GM23338 (cell line): ENCODE measurements around the gene CARD9. TPM values are rescaled to one million over a fixed set of nuclear protein-coding genes. Genes with fewer than 3 reads are reported as not detected.

Experiments used
- ATAC-seq: fragments of 200-7000 bp; cut with Tn5 transposase; 3 replicates; pipeline ENCODE4 v1.9.1; 2020
- DNase-seq: peaks from one replicate; pipeline ENCODE4 v3.0.0-alpha.2; 2015; ENCODE audit warnings: low spot score
- H2AFZ ChIP-seq: fragments of 200-600 bp; sonication (generic); 2 replicates; pipeline ENCODE4 v1.8.0; 2016; ENCODE audit warnings: antibody characterized with exemption, mild to moderate bottlenecking, moderate library complexity
- H3F3A ChIP-seq: fragments of 200-600 bp; sonication (generic); replicated peaks from 2 replicates; pipeline ENCODE4 v1.8.0; 2017; ENCODE audit warnings: antibody characterized with exemption, mixed run types, low read depth
- H3K27ac ChIP-seq: fragments of 200-600 bp; sonication (generic); 2 replicates; pipeline ENCODE4 v1.6.1; 2016; ENCODE audit warnings: low read depth
- H3K27me3 ChIP-seq: fragments of 200-600 bp; sonication (generic); 2 replicates; pipeline ENCODE4 v1.8.0; 2016; ENCODE audit warnings: mild to moderate bottlenecking, mixed run types, moderate library complexity; ENCODE audit not compliant: insufficient read depth
- H3K36me3 ChIP-seq: fragments of 200-600 bp; sonication (generic); 2 replicates; pipeline ENCODE4 v1.8.0; 2016; ENCODE audit warnings: mild to moderate bottlenecking; ENCODE audit not compliant: insufficient read depth
- H3K4me1 ChIP-seq: fragments of 200-600 bp; sonication (generic); 2 replicates; pipeline ENCODE4 v1.8.0; 2016; ENCODE audit warnings: mild to moderate bottlenecking, moderate library complexity; ENCODE audit not compliant: insufficient read depth
- H3K4me2 ChIP-seq: fragments of 200-600 bp; sonication (generic); 2 replicates; pipeline ENCODE4 v1.7.1; 2017; ENCODE audit warnings: mixed run types
- H3K4me3 ChIP-seq: fragments of 200-600 bp; sonication (generic); 2 replicates; pipeline ENCODE4 v1.6.1; 2016; ENCODE audit warnings: mixed run types
- H3K79me2 ChIP-seq: fragments of 200-600 bp; sonication (generic); replicated peaks from 2 replicates; pipeline ENCODE4 v1.8.0; 2017; ENCODE audit warnings: mild to moderate bottlenecking; ENCODE audit not compliant: insufficient read depth
- H3K9me2 ChIP-seq: fragments of 200-600 bp; sonication (generic); 2 replicates; pipeline ENCODE4 v1.8.0; 2017; ENCODE audit not compliant: insufficient read depth
- H4K20me1 ChIP-seq: fragments of 200-600 bp; sonication (generic); replicated peaks from 2 replicates; pipeline ENCODE4 v1.8.0; 2017; ENCODE audit warnings: mild to moderate bottlenecking; ENCODE audit not compliant: insufficient read depth
- H3K27ac Mint-ChIP-seq: 2 replicates; pipeline ENCODE4 v1.8.0; 2020; ENCODE audit warnings: inconsistent platforms, mild to moderate bottlenecking, moderate library complexity, mixed read lengths
- H3K27me3 Mint-ChIP-seq: 3 replicates; pipeline ENCODE4 v1.8.0; 2022; ENCODE audit warnings: low read depth, mild to moderate bottlenecking, moderate library complexity, mixed read lengths, inconsistent platforms; ENCODE audit not compliant: insufficient read depth, poor library complexity
- H3K36me3 Mint-ChIP-seq: 3 replicates; pipeline ENCODE4 v1.8.0; 2021; ENCODE audit warnings: low read depth, mild to moderate bottlenecking, inconsistent platforms, moderate library complexity, mixed read lengths
- H3K4me1 Mint-ChIP-seq: 3 replicates; pipeline ENCODE4 v1.8.0; 2020; ENCODE audit warnings: mild to moderate bottlenecking, inconsistent platforms, mixed read lengths
- H3K4me3 Mint-ChIP-seq: 3 replicates; pipeline ENCODE4 v1.8.0; 2021; ENCODE audit warnings: moderate library complexity, mild to moderate bottlenecking, inconsistent platforms, mixed read lengths
- H3K9me3 Mint-ChIP-seq: 3 replicates; pipeline ENCODE4 v1.8.0; 2020; ENCODE audit warnings: moderate library complexity, mild to moderate bottlenecking, inconsistent platforms, mixed read lengths
- CREB1 ChIP-seq: fragments of 250-450 bp; sonication (Bioruptor Pico); IDR thresholded peaks from 2 replicates; pipeline ENCODE4 v1.5.0; 2020; ENCODE audit warnings: low read depth, mild to moderate bottlenecking, moderate library complexity
- CTCF ChIP-seq, 2 experiments: fragments of 200-600 bp in 1 of 2; sonication (generic) in 1 of 2; conservative IDR thresholded peaks; 2 replicates each; pipeline versions ENCODE4 v1.5.1 to v1.6.1; 2016 to 2017; ENCODE audit warnings: antibody characterized with exemption in 2 of 2, low read depth in 2 of 2, mild to moderate bottlenecking in 2 of 2, moderate library complexity in 1 of 2
- ETS1 ChIP-seq: IDR thresholded peaks from 2 replicates; pipeline ENCODE4 v1.6.1; 2016; ENCODE audit warnings: antibody characterized with exemption
- EZH2 ChIP-seq: fragments of 200-600 bp; sonication (generic); IDR thresholded peaks from one replicate; pipeline ENCODE4 v1.8.0; 2017; ENCODE audit warnings: antibody characterized with exemption, mild to moderate bottlenecking, low read depth; ENCODE audit not compliant: unreplicated experiment
- EZH2phosphoT487 ChIP-seq: fragments of 200-600 bp; sonication (generic); IDR thresholded peaks from one replicate; pipeline ENCODE4 v1.8.1; 2018; ENCODE audit warnings: antibody characterized with exemption; ENCODE audit not compliant: unreplicated experiment
- JUNB ChIP-seq: IDR thresholded peaks from one replicate; pipeline ENCODE4 v1.6.1; 2016; ENCODE audit warnings: antibody characterized with exemption; ENCODE audit not compliant: unreplicated experiment
- NANOG ChIP-seq: IDR thresholded peaks from 2 replicates; pipeline ENCODE4 v1.6.1; 2016; ENCODE audit warnings: antibody characterized with exemption, borderline replicate concordance
- POLR2AphosphoS5 ChIP-seq: IDR thresholded peaks from 2 replicates; pipeline ENCODE4 v1.6.1; 2016; ENCODE audit warnings: antibody characterized with exemption, low read depth
- REST ChIP-seq: IDR thresholded peaks from one replicate; pipeline ENCODE4 v1.6.1; 2018; ENCODE audit warnings: antibody characterized with exemption; ENCODE audit not compliant: unreplicated experiment
- STAT1 ChIP-seq: IDR thresholded peaks from one replicate; pipeline ENCODE4 v1.6.1; 2016; ENCODE audit warnings: antibody characterized with exemption; ENCODE audit not compliant: unreplicated experiment
- ZNF114 ChIP-seq: fragments of 250-450 bp; sonication (Bioruptor Pico); IDR thresholded peaks from 2 replicates; pipeline ENCODE4 v1.5.0; 2020; ENCODE audit warnings: mild to moderate bottlenecking, moderate library complexity
- ZNF331 ChIP-seq: fragments of 250-450 bp; sonication (Bioruptor Pico); IDR thresholded peaks from 2 replicates; pipeline ENCODE4 v1.5.0; 2020; ENCODE audit warnings: low read depth, mild to moderate bottlenecking, moderate library complexity
- polyA plus RNA-seq: library from polyadenylated mRNA; unstranded; fragments of >200 nt; fragmentation: Nextera tagmentation; extraction: Ambion mirVana; gene quantifications from 2 replicates; pipeline ENCODE4 v1.2.1, GENCODE V29; 2016
- total RNA-seq: library from RNA; depleted of rRNA; stranded (reverse); fragments of >200 nt; shearing (Covaris generic); gene quantifications from 2 replicates; pipeline ENCODE4 v1.2.3, GENCODE V29; 2014
- TF ChIP-seq, protein P1 (sequence below): fragments of 250-450 bp; sonication (Bioruptor Pico); IDR thresholded peaks from 2 replicates; pipeline ENCODE4 v1.5.0; 2020; ENCODE audit warnings: mild to moderate bottlenecking, moderate library complexity

Gene CARD9
- total and polyA plus RNA-seq, 2 experiments from 2014 or later, result 0.49 to 0.63 TPM

DNA sequence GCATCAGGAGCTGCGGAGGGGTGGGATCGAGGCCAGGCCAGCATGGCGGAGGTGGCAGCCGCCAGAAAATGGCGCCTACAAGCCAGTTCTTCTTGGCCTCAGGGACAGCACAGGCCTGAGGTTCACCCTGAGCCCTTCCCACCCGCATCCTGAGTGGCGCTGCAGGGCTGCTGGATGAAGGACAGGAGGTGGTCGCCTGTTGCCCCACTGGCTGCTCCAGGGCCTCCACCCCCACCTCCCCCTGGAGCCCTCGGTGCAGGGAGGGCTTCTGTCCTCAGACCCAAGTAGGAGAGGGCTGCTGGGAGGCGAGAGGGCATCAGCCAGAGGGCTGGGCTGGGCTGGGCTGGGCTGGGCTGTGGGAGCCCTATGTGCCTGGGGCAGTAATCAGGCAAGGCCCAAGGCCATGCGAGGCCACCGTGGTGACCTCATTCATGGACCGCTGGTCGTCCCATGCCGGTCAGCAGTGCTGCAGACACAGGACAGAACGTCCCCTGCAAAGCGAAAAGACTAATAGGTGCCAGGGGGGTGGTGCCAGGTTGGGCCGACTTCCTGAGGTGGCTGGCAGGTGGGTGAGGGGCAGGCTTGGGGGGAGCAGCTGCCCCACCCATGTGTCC, 32.3 kb downstream of the CARD9 start:
- H3K4me3 Mint-ChIP-seq, result no peak overlapping the region
- Histone ChIP-seq H3K36me3 (no peaks in the 10 kb centered on the region), H3K27me3 (no peaks in the 10 kb centered on the region), H3K4me2 (no peak overlapping the region), H3K9me2 (no peaks in the 10 kb centered on the region), H3K4me3 (no peak overlapping the region), H3F3A (peaks cover 3% of the 10 kb centered on the region; the same call in 1 of the 2 replicates), H3K27ac (no peak overlapping the region), H2AFZ (no peak overlapping the region), H3K4me1 (peaks cover 5% of the 10 kb centered on the region), H4K20me1 (no peaks in the 10 kb centered on the region; the same call in 1 of the 2 replicates), H3K79me2 (no peaks in the 10 kb centered on the region)
- H3K4me1 Mint-ChIP-seq, result peaks cover 3% of the 10 kb centered on the region
- no peaks in the 10 kb centered on the region for H3K9me3 Mint-ChIP-seq
- no peaks in the 10 kb centered on the region for H3K36me3 Mint-ChIP-seq
- peaks cover 18% of the 10 kb centered on the region for H3K27me3 Mint-ChIP-seq
- TF ChIP-seq, protein P1, sequence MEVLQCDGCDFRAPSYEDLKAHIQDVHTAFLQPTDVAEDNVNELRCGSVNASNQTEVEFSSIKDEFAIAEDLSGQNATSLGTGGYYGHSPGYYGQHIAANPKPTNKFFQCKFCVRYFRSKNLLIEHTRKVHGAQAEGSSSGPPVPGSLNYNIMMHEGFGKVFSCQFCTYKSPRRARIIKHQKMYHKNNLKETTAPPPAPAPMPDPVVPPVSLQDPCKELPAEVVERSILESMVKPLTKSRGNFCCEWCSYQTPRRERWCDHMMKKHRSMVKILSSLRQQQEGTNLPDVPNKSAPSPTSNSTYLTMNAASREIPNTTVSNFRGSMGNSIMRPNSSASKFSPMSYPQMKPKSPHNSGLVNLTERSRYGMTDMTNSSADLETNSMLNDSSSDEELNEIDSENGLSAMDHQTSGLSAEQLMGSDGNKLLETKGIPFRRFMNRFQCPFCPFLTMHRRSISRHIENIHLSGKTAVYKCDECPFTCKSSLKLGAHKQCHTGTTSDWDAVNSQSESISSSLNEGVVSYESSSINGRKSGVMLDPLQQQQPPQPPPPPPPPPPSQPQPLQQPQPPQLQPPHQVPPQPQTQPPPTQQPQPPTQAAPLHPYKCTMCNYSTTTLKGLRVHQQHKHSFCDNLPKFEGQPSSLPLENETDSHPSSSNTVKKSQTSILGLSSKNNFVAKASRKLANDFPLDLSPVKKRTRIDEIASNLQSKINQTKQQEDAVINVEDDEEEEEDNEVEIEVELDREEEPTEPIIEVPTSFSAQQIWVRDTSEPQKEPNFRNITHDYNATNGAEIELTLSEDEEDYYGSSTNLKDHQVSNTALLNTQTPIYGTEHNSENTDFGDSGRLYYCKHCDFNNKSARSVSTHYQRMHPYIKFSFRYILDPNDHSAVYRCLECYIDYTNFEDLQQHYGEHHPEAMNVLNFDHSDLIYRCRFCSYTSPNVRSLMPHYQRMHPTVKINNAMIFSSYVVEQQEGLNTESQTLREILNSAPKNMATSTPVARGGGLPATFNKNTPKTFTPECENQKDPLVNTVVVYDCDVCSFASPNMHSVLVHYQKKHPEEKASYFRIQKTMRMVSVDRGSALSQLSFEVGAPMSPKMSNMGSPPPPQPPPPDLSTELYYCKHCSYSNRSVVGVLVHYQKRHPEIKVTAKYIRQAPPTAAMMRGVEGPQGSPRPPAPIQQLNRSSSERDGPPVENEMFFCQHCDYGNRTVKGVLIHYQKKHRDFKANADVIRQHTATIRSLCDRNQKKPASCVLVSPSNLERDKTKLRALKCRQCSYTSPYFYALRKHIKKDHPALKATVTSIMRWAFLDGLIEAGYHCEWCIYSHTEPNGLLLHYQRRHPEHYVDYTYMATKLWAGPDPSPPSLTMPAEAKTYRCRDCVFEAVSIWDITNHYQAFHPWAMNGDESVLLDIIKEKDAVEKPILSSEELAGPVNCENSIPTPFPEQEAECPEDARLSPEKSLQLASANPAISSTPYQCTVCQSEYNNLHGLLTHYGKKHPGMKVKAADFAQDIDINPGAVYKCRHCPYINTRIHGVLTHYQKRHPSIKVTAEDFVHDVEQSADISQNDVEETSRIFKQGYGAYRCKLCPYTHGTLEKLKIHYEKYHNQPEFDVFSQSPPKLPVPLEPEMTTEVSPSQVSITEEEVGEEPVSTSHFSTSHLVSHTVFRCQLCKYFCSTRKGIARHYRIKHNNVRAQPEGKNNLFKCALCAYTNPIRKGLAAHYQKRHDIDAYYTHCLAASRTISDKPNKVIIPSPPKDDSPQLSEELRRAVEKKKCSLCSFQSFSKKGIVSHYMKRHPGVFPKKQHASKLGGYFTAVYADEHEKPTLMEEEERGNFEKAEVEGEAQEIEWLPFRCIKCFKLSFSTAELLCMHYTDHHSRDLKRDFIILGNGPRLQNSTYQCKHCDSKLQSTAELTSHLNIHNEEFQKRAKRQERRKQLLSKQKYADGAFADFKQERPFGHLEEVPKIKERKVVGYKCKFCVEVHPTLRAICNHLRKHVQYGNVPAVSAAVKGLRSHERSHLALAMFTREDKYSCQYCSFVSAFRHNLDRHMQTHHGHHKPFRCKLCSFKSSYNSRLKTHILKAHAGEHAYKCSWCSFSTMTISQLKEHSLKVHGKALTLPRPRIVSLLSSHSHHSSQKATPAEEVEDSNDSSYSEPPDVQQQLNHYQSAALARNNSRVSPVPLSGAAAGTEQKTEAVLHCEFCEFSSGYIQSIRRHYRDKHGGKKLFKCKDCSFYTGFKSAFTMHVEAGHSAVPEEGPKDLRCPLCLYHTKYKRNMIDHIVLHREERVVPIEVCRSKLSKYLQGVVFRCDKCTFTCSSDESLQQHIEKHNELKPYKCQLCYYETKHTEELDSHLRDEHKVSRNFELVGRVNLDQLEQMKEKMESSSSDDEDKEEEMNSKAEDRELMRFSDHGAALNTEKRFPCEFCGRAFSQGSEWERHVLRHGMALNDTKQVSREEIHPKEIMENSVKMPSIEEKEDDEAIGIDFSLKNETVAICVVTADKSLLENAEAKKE (CRISPR knock-in tag), result no peak
- TF ChIP-seq ZNF331 (CRISPR knock-in tag) (no peak), EZH2phosphoT487 (no peak), REST (no peak), ZNF114 (CRISPR knock-in tag) (no peak), NANOG (no peak), ETS1 (no peak), EZH2 (no peak), CTCF (conservative IDR thresholded peaks at IDR 0.05; ENCODE audit: low read depth in 2 of 2) (no peak), JUNB (no peak), CREB1 (CRISPR knock-in tag) (no peak), STAT1 (no peak), POLR2AphosphoS5 (no peak)
- DNase-seq, result no peak
- H3K27ac Mint-ChIP-seq, result no peak overlapping the region
- ATAC-seq, result no peak
